Stromal cell of bone marrow (primary cell): Measurements from ENCODE around the gene SGO2.
"Not testable (repeated sequence)": the region's sequence is repeated elsewhere in the genome, so short reads cannot be mapped to it uniquely, and the experiment has no call there.

Experiments used
- DNase-seq: peaks from one replicate; pipeline ENCODE4 v3.0.0-alpha.2; 2012; ENCODE audit warnings: low read depth

The SGO2 gene

GRCh38 chr2:200515155-200515554 is 10.9 kb upstream of the SGO2 start:
- DNase-seq = no peak

DNA sequence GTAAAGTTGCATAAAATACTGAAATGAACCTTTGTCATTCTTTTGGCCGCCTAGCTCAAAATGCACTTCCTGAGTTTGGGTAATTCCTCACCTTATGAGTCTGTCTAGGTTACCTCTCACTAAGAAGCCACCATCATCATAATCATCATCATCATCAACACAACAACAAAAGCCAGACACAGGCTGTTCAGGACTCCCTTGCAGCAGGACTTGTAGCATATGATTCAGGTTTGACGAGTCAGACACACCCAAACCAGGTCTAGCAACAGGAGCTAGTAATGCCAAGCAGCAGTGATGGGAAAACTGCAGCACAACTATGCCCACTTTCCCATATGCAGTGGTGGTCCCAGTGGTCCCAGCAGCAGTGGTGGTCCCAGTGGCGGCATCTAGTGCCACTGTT is 2.8 kb upstream of the SGO2 start:
- no peak for DNase-seq

DNA sequence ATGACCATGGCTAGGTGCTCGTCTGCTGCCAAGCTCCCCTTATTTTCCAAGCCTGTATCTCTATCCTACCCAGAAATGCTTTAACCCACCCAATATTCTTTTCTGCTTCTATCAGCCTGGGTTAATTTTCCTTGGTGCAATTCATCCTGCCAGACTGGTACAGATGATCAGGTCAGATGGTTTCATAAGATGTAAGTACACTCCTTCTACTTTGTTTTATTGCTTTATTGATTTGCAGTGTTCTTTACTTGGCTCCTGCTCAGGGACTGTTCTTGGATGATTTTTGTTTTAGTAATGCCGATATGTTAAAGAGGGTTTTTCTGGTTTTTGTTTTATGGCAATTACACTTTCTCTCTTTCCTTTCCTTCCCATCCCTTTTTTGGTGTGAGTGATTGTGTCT is 2.4 kb upstream of the SGO2 start:
- DNase-seq = no peak

DNA sequence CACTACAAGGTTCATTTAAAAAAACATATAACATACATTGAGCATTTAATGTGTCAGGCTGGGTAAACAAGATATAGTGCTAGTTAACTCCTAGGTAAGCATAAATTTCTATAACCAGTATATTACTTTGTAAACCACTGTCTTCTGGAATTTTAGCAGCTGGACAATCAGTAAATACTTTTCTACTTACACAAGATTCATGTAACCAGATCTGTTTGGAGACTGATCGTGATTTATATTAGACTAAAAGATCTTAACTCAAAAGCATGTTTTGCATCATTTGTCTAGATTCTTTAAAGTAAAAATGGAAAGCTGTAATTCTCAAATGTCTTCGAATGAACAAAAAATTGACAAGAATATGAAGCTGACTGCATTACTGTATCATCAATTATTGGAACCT is 941 bp upstream of the SGO2 start:
- no peak for DNase-seq

GRCh38 chr2:200525551-200525881 is 491 bp upstream of the SGO2 start:
- DNase-seq = no peak

GRCh38 chr2:200528228-200528627 is 2.2 kb downstream of the SGO2 start:
- DNase-seq = no peak

DNA sequence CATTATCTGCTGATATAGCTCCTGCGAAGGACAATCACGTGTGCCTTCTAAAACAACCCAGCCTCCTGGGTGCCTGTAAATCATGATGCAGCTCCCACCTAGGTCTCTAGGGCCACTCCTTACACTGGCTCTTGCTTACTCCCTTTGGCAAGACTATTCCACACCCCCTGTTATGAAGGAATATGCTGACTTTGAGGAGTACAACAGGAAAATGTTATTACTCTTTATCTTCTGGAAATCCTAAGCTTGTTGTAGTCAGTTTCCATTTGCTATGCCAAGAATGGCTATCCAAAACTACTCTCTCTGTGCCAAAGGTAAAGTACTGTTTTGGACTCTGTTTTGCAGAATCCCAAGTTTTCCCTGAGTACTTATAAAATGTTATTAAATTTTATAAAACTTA is 7.7 kb downstream of the SGO2 start:
- DNase-seq = no peak

- no peak for DNase-seq
Measured at GRCh38 chr2:200534572-200534971, 8.6 kb downstream of the SGO2 start.

DNA sequence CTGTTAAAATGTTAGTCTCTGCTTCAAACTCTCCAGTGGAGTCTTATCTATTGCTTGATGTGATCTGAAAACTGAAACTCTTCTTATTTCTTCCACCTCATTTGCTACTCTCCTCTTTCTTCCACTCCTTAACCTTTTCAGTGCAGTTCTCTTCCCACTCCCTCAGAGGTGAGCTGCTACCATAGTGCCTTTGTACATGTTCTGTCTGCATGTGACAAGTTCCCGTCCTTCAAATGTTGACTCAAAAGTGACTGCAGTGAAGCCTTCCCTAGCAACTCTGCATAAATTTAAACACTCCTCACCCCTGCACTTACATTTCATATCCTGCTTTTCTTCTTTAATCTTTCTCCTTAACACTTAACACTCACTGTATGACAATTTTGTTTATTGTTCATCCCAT is 12.1 kb downstream of the SGO2 start:
- no peak for DNase-seq

GRCh38 chr2:200540793-200541192 is 14.8 kb downstream of the SGO2 start:
- DNase-seq = no peak

DNA sequence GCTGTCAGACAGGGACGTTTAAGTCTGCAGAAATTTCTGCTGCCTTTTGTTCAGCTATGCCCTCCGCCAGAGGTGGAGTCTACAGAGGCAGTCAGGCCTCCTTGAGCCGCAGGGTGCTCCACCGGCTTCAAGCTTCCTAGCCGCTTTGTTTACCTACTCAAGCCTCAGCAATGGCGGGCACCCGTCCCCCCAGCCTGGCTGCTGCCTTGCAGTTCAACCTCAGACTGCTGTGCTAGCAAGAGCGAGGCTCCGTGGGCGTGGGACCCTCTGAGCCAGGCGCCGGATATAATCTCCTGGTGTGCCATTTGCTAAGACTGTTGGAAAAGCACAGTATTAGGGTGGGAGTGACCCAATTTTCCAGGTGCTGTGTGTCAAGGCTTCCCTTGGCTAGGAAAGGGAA is 40.6 kb downstream of the SGO2 start:
- DNase-seq = not testable (repeated sequence)

- no peak for DNase-seq
Measured at GRCh38 chr2:200567932-200568331, 41.9 kb downstream of the SGO2 start.

DNA sequence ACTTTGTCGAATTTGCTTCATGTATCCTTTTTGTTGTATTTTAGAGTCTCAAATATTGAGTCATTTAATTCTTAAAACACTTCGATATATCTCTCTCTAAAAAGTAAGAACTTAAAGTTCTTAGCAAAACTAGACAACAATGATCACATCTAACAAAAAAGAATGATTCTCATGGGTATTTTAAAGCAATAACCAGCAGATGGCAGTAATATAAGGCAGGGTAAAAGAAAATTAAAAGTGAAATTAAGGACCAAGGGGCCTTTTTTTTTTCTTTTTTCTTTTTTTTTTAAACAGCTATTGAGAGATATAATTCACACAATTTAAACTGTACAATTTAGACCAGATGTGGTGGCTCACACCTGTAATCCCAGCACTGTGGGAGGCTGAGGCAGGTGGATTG is 50.0 kb downstream of the SGO2 start:
- no peak for DNase-seq

DNA sequence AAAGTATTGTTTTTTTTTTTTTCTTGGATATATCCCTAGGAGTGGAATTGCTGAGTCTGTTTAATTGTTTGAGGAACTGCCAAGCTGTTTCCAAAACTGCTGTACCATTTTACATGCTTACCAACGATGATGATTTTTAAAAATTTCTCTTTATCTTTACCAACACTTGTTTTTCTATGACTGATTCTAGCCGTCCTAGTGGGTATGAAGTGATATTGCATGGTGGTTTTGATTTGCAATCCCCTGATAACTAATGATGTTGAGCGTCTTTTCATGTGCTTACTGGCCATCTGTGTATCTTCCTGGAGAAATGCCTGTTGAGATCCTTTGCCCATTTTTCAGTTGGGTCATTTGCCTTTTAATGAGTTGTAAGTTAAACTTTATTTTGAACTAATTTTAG is 51.0 kb downstream of the SGO2 start:
- no peak for DNase-seq

DNA sequence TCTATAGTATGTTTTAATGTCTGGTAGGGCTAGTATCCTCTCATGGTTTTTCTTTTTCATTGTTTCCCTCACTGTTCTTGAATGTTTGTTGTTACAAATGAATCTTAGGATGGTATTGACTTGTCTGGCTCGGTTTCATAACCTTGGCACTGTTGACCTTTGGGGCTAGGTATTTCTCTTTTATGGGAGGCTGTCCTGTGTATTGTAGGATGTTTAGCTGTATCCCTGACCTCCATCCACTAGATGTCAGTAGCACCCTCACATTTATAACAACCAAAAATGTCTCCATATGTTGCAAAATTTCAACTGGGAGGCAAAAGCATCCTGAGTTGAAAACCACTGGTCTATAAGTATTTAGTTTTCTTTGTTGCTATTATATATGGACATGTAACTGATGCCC is 52.8 kb downstream of the SGO2 start:
- no peak for DNase-seq

DNA sequence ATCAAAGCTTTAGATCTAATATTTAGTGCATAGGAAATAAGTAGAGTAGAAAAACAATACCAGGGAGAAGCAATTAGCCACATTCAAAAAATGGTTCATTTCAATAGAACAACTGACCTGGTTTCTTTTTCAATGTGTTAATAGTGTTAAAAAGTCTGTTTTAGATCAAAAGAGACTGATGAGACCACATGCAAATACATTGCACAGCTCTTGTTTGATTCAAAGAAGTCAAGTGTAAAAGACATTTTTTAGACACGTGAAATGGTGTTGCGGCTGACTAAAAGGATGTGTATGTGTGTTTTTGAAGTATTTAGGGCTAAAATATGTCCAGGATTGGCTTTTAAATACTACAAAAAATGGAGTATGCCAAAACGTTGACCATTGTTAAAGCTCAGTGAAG is 58.6 kb downstream of the SGO2 start:
- no peak for DNase-seq

- DNase-seq = no peak
Measured at GRCh38 chr2:200585340-200585729, 59.3 kb downstream of the SGO2 start.

- no peak for DNase-seq
Measured at GRCh38 chr2:200585730-200586643, 60.0 kb downstream of the SGO2 start, which contains the start of gene AOX1. AOX1 (plus strand) TSS chr2:200586014; CDS start chr2:200586109, 95 bp downstream.

GRCh38 chr2:200586644-200586975 is 60.6 kb downstream of the SGO2 start:
- DNase-seq = no peak

- no peak for DNase-seq
Measured at GRCh38 chr2:200587007-200587616, 61.1 kb downstream of the SGO2 start.

GRCh38 chr2:200588076-200588678 is 62.2 kb downstream of the SGO2 start:
- no peak for DNase-seq

- DNase-seq = no peak
Measured at GRCh38 chr2:200590090-200590489, 64.1 kb downstream of the SGO2 start.

DNA sequence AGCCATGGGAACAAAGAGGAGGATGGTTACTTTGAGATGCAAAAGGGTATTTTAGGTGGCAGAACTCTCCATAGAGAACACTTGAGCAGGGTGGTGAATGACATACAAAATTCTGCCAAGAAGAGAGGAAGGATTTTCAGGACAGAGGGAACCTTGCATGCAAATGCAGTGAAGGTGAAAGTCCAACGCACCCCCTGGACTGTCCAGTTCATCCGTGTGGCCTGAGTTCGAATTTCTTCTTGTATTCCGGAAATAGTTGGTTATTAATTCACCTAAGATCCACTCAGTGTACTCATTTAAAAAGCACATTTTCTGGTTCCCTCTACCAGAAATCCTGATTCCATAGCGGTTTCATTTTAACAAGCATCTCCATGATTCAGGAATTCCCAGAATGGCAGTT is 65.3 kb downstream of the SGO2 start:
- DNase-seq = no peak
